Endothelial cell of umbilical vein (primary cell): ENCODE measurements around the gene ZNF648. TPM values are rescaled to one million over a fixed set of nuclear protein-coding genes. Genes with fewer than 3 reads are reported as not detected.

Experiments
- BruUV-seq: library from RNA; stranded (reverse); fragments of 400-500 nt; replicated peaks from 2 replicates; lab custom pipeline; 2021; lab: Mats Ljungman, UMichigan
- CTCF ChIA-PET: fragments of 300-600, 350-600 bp; sonication (Branson Sonifier 250); formaldehyde crosslinking; loops from one replicate; lab custom pipeline; 2021; ENCODE audit warnings: antibody characterized with exemption, inconsistent platforms; lab: Charles Lee
- POLR2A ChIA-PET: fragments of 300-600, 350-600 bp; sonication (Branson Sonifier 250); formaldehyde crosslinking; loops from one replicate; lab custom pipeline; 2021; ENCODE audit warnings: antibody characterized with exemption, inconsistent platforms; lab: Charles Lee
- DNase-seq: peaks from one replicate; pipeline ENCODE4 v3.0.0-alpha.2; 2011; ENCODE audit warnings: low read depth, low spot score
- FAIRE-seq: peaks from 2 replicates; lab custom pipeline; 2011; peaks lifted over from hg19 to GRCh38; lab: Jason Lieb, UNC
- H2AFZ ChIP-seq: 2 replicates; pipeline ENCODE4 v1.6.0; 2012; ENCODE audit warnings: low read depth, low read length, control low read depth, inconsistent platforms
- H3K27ac ChIP-seq: 2 replicates; pipeline ENCODE4 v1.5.1; 2011; ENCODE audit warnings: low read depth, mild to moderate bottlenecking, control low read depth, low read length, moderate library complexity; ENCODE audit not compliant: insufficient read depth
- H3K27me3 ChIP-seq, 2 experiments: 2 replicates each; pipeline versions ENCODE4 v1.6.0 to v1.6.1; 2011; ENCODE audit warnings: low read length in 2 of 2, mixed read lengths in 1 of 2; ENCODE audit not compliant: control insufficient read depth in 2 of 2, insufficient read depth in 2 of 2
- H3K36me3 ChIP-seq, 2 experiments: 2 replicates in 1 of 2; 3 replicates in 1 of 2; pipeline ENCODE4 v1.5.1; 2011; ENCODE audit warnings: low read length in 2 of 2, mild to moderate bottlenecking in 1 of 2, moderate library complexity in 1 of 2; ENCODE audit not compliant: control insufficient read depth in 2 of 2, insufficient read depth in 2 of 2; ENCODE audit errors: extremely low read depth in 1 of 2
- H3K4me1 ChIP-seq: 3 replicates; pipeline ENCODE4 v1.5.1; 2011; ENCODE audit warnings: mild to moderate bottlenecking, low read length; ENCODE audit not compliant: control insufficient read depth, insufficient read depth; ENCODE audit errors: extremely low read depth
- H3K4me2 ChIP-seq: 2 replicates; pipeline ENCODE4 v1.6.1; 2011; ENCODE audit warnings: low read length, control low read depth, mixed read lengths; ENCODE audit not compliant: insufficient read depth
- H3K4me3 ChIP-seq, 3 experiments: fragments of 200-600 bp in 1 of 3; sonication (generic), shearing (Covaris generic) in 1 of 3; replicated peaks in 1 of 3; 2 replicates each; pipeline ENCODE4 v1.5.1; 2011 to 2016; ENCODE audit warnings: control low read depth in 3 of 3, low read length in 3 of 3, mild to moderate bottlenecking in 2 of 3, inconsistent platforms in 1 of 3, low read depth in 1 of 3, moderate library complexity in 1 of 3; ENCODE audit not compliant: insufficient read depth in 1 of 3
- H3K79me2 ChIP-seq: 2 replicates; pipeline ENCODE4 v1.6.0; 2012; ENCODE audit warnings: low read length, inconsistent platforms; ENCODE audit not compliant: control insufficient read depth, insufficient read depth
- H3K9ac ChIP-seq: replicated peaks from 2 replicates; pipeline ENCODE3; 2011; ENCODE audit warnings: low read length, control low read depth; ENCODE audit not compliant: insufficient read depth; ENCODE audit errors: extremely low read depth
- H3K9me1 ChIP-seq: replicated peaks from 3 replicates; pipeline ENCODE4 v1.6.0; 2011; ENCODE audit warnings: mild to moderate bottlenecking, low read length; ENCODE audit not compliant: control insufficient read depth, insufficient read depth; ENCODE audit errors: extremely low read depth
- H3K9me3 ChIP-seq: replicated peaks from 2 replicates; pipeline ENCODE4 v1.5.1; 2012; ENCODE audit warnings: low read length, inconsistent platforms; ENCODE audit not compliant: control insufficient read depth, insufficient read depth
- H4K20me1 ChIP-seq: replicated peaks from 2 replicates; pipeline ENCODE3; 2011; ENCODE audit warnings: mild to moderate bottlenecking, low read length; ENCODE audit not compliant: control insufficient read depth, insufficient read depth; ENCODE audit errors: extremely low read depth
- CTCF ChIP-seq, 2 donors: IDR thresholded peaks; 1 replicate in 1 of 2; 2 replicates in 1 of 2; pipeline ENCODE4 v1.5.1; 2011; ENCODE audit warnings: low read length in 2 of 2, mild to moderate bottlenecking in 2 of 2, moderate library complexity in 2 of 2, control low read depth in 1 of 2, inconsistent platforms in 1 of 2, low read depth in 1 of 2; ENCODE audit not compliant: insufficient read depth in 1 of 2; ENCODE audit errors: extremely low read depth in 1 of 2
- GATA2 ChIP-seq: IDR thresholded peaks from 2 replicates; pipeline ENCODE4 v1.7.0; 2011; ENCODE audit warnings: low read depth, mild to moderate bottlenecking, moderate library complexity, mixed read lengths, low read length; ENCODE audit not compliant: insufficient read length, insufficient read depth
- dilution Hi-C: fragments of 300-500 bp; cut with MboI; formaldehyde crosslinking; loops from one replicate; pipeline ENCODE4 v1.15.0; 2019; ENCODE audit warnings: low sequenced_read_pairs; ENCODE audit not compliant: extremely low pct_ligation_motif_present
- intact Hi-C: fragments of 100-400 bp; cut with micrococcal nuclease; formaldehyde crosslinking; loops from one replicate; pipeline ENCODE4 v1.10.0; 2022
- polyA plus RNA-seq, 4 experiments: library from polyadenylated mRNA; depleted of rRNA in 3 of 4; stranded (reverse) in 3 of 4; unstranded in 1 of 4; fragments of >200 nt; gene quantifications; 2 replicates each; pipeline versions ENCODE4 v1.2.1 to v1.2.3, GENCODE V29; 2011 to 2012; ENCODE audit warnings: missing spikeins in 1 of 4
- total RNA-seq: library from RNA; stranded (reverse); gene quantifications from 2 replicates; pipeline ENCODE4 v1.2.3, GENCODE V29; 2021

The ZNF648 gene
- total and polyA plus RNA-seq, 2 donors (not counting 3 experiments of a cell fraction or from before 2014, with no cell fraction given), result not detected

- H3K4me2 ChIP-seq, result no peak overlapping the region
- no peak overlapping the region for H3K4me3 ChIP-seq
- POLR2A ChIA-PET, result no interaction called here
- no peaks in the 10 kb centered on the region for H3K9me3 ChIP-seq
- CTCF ChIA-PET, result no interaction called here
- DNase-seq, result no peak
- H3K79me2 ChIP-seq, result no peaks in the 10 kb centered on the region
- no peak for TF ChIP-seq GATA2
- TF ChIP-seq CTCF (IDR thresholded peaks at IDR 0.05; ENCODE audit: extremely low read depth in 1 of 2, insufficient read depth in 1 of 2, low read depth in 1 of 2, low read length in 2 of 2), result no peak
- dilution Hi-C loops, result no loop called here
- H3K9me1 ChIP-seq, result no peaks in the 10 kb centered on the region
- intact Hi-C loops, result no loop called here
- FAIRE-seq, result no peak
- H2AFZ ChIP-seq, result no peak overlapping the region
- H3K27ac ChIP-seq, result no peak overlapping the region
- no peaks in the 10 kb centered on the region for H3K27me3 ChIP-seq
- BruUV-seq, result no TSS peak
- H3K4me1 ChIP-seq, result no peaks in the 10 kb centered on the region
- no peaks in the 10 kb centered on the region for H3K36me3 ChIP-seq
- no peaks in the 10 kb centered on the region for H4K20me1 ChIP-seq
- H3K9ac ChIP-seq, result no peak overlapping the region
These were observed 56.9 kb downstream of the ZNF648 start for GRCh38 chr1:182004601-182005000.
